Hepatocyte (in vitro differentiated cells): Measurements from ENCODE around the gene GORASP1. TPM values are rescaled to one million over a fixed set of nuclear protein-coding genes. Genes with fewer than 3 reads are reported as not detected.

ENCODE experiments used
- DNase-seq: peaks from one replicate; pipeline ENCODE4 v3.0.0-alpha.2; 2016; ENCODE audit warnings: low spot score
- H2AFZ ChIP-seq: fragments of 200-600 bp; sonication (generic); 2 replicates; pipeline ENCODE4 v1.6.0; 2016; ENCODE audit warnings: antibody characterized with exemption, mild to moderate bottlenecking
- H3K27ac ChIP-seq: fragments of 200-600 bp; sonication (generic); 2 replicates; pipeline ENCODE4 v1.5.1; 2016; ENCODE audit warnings: mild to moderate bottlenecking
- H3K27me3 ChIP-seq: fragments of 200-600 bp; sonication (generic); 2 replicates; pipeline ENCODE4 v1.6.1; 2016
- H3K36me3 ChIP-seq: fragments of 200-600 bp; sonication (generic); replicated peaks from 2 replicates; pipeline ENCODE4 v1.5.1; 2016; ENCODE audit warnings: low read depth; ENCODE audit not compliant: insufficient read depth
- H3K4me1 ChIP-seq: fragments of 200-600 bp; sonication (generic); 2 replicates; pipeline ENCODE4 v1.5.1; 2016; ENCODE audit warnings: mild to moderate bottlenecking, moderate library complexity; ENCODE audit not compliant: insufficient read depth
- H3K4me2 ChIP-seq: fragments of 200-600 bp; sonication (generic); 2 replicates; pipeline ENCODE4 v1.6.0; 2016
- H3K4me3 ChIP-seq: fragments of 200-600 bp; sonication (generic); 2 replicates; pipeline ENCODE4 v1.5.1; 2016; ENCODE audit warnings: mild to moderate bottlenecking
- H3K79me2 ChIP-seq: fragments of 200-600 bp; sonication (generic); 2 replicates; pipeline ENCODE4 v1.6.0; 2017; ENCODE audit warnings: mild to moderate bottlenecking
- H3K9me2 ChIP-seq: fragments of 200-600 bp; sonication (generic); replicated peaks from 2 replicates; pipeline ENCODE4 v1.6.0; 2017; ENCODE audit warnings: mild to moderate bottlenecking; ENCODE audit not compliant: insufficient read depth
- H3K9me3 ChIP-seq: fragments of 200-600 bp; sonication (generic); 2 replicates; pipeline ENCODE4 v1.5.1; 2016; ENCODE audit warnings: low read depth, mild to moderate bottlenecking
- H4K20me1 ChIP-seq: fragments of 200-600 bp; sonication (generic); 2 replicates; pipeline ENCODE4 v1.6.0; 2016; ENCODE audit warnings: mild to moderate bottlenecking; ENCODE audit not compliant: insufficient read depth, poor library complexity, severe bottlenecking
- EZH2 ChIP-seq: fragments of 200-600 bp; sonication (generic); IDR thresholded peaks from 2 replicates; pipeline ENCODE4 v1.6.1; 2016; ENCODE audit warnings: antibody characterized with exemption, mild to moderate bottlenecking, borderline replicate concordance
- EZH2phosphoT487 ChIP-seq: fragments of 200-600 bp; sonication (generic); IDR thresholded peaks from one replicate; pipeline ENCODE4 v1.6.1; 2018; ENCODE audit warnings: antibody characterized with exemption, mild to moderate bottlenecking, low read depth, moderate library complexity; ENCODE audit not compliant: unreplicated experiment, severe bottlenecking
- WGBS: methylation state at CpG from one replicate; pipeline ENCODE4 v1.1.6; 2016; ENCODE audit warnings: low lambda C conversion rate; ENCODE audit errors: missing lambda C conversion rate; 5-methylcytosine and 5-hydroxymethylcytosine counted together
- polyA plus RNA-seq: library from polyadenylated mRNA; unstranded; fragments of >200 nt; fragmentation: Nextera tagmentation; extraction: Ambion mirVana; gene quantifications from 2 replicates; pipeline ENCODE4 v1.2.1, GENCODE V29; 2016
- total RNA-seq: library from RNA; depleted of rRNA; stranded (reverse); fragments of >200 nt; gene quantifications from 2 replicates; pipeline ENCODE4 v1.2.3, GENCODE V29; 2014
- TF ChIP-seq, protein P1 (sequence below): fragments of 200-600 bp; sonication (generic); IDR thresholded peaks from 2 replicates; pipeline ENCODE4 v1.5.1; 2016; ENCODE audit warnings: antibody characterized with exemption, mild to moderate bottlenecking; ENCODE audit not compliant: poor library complexity

Gene GORASP1
- total and polyA plus RNA-seq, 2 experiments from 2014 or later: 48.6 to 49.0 TPM

DNA sequence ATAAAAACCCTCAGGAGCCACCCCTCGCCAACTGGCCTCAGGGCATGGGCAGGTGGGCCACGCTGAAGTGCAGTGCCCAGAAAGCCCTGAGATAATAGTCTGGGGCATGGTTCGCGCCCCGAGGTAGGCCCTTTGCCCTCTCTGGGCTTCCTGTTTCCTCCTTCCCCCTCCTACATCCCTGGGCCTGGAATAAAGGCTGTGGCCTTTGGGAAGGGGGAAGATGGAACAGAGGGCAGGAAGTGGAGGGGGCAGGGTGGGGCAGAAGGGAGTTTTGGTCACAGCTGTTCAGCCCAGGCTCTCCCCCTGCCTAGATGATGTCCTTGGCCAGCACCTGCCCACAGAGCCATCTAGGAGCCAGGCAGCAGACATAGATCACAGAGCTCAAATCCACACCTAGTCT is 34.6 kb upstream of the GORASP1 start:
- no peak for DNase-seq
- Histone ChIP-seq H3K4me1 (peaks cover 49% of the 10 kb centered on the region), H3K36me3 (peaks cover 10% of the 10 kb centered on the region)

GRCh38 chr3:39141171-39141995 is 34.0 kb upstream of the GORASP1 start:
- TF ChIP-seq EZH2phosphoT487: no peak
- no peak for TF ChIP-seq EZH2
- TF ChIP-seq, protein P1, sequence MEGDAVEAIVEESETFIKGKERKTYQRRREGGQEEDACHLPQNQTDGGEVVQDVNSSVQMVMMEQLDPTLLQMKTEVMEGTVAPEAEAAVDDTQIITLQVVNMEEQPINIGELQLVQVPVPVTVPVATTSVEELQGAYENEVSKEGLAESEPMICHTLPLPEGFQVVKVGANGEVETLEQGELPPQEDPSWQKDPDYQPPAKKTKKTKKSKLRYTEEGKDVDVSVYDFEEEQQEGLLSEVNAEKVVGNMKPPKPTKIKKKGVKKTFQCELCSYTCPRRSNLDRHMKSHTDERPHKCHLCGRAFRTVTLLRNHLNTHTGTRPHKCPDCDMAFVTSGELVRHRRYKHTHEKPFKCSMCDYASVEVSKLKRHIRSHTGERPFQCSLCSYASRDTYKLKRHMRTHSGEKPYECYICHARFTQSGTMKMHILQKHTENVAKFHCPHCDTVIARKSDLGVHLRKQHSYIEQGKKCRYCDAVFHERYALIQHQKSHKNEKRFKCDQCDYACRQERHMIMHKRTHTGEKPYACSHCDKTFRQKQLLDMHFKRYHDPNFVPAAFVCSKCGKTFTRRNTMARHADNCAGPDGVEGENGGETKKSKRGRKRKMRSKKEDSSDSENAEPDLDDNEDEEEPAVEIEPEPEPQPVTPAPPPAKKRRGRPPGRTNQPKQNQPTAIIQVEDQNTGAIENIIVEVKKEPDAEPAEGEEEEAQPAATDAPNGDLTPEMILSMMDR: no peak
- Histone ChIP-seq H3K9me3 (no peaks in the 10 kb centered on the region), H3K27ac (peak overlapping the region; percentile 57), H3K4me1 (peaks cover 43% of the 10 kb centered on the region), H3K36me3 (peaks cover 10% of the 10 kb centered on the region), H3K4me2 (peak overlapping the region; percentile 34), H3K4me3 (no peak overlapping the region), H4K20me1 (peaks cover 48% of the 10 kb centered on the region), H3K9me2 (no peaks in the 10 kb centered on the region), H3K27me3 (no peaks in the 10 kb centered on the region), H2AFZ (no peak overlapping the region), H3K79me2 (peaks cover 48% of the 10 kb centered on the region)
- peak; percentile 76 for DNase-seq
- WGBS: 66% methylated on average over 4 of the region's 4 CpGs

More for the DNA sequence above, 34.6 kb upstream of the GORASP1 start:
- peaks cover 52% of the 10 kb centered on the region for H3K79me2 ChIP-seq
- WGBS: 96% methylated on average over 5 of the region's 5 CpGs
- H4K20me1 ChIP-seq: peaks cover 54% of the 10 kb centered on the region
- no peak overlapping the region for H3K4me3 ChIP-seq
- peak overlapping the region; percentile 34 for H3K4me2 ChIP-seq
- H3K9me2 ChIP-seq: no peaks in the 10 kb centered on the region
- no peak for TF ChIP-seq EZH2phosphoT487
- TF ChIP-seq, protein P1: no peak
- no peaks in the 10 kb centered on the region for H3K9me3 ChIP-seq
- peak overlapping the region; percentile 57 for H3K27ac ChIP-seq
- no peaks in the 10 kb centered on the region for H3K27me3 ChIP-seq
- H2AFZ ChIP-seq: no peak overlapping the region

DNA sequence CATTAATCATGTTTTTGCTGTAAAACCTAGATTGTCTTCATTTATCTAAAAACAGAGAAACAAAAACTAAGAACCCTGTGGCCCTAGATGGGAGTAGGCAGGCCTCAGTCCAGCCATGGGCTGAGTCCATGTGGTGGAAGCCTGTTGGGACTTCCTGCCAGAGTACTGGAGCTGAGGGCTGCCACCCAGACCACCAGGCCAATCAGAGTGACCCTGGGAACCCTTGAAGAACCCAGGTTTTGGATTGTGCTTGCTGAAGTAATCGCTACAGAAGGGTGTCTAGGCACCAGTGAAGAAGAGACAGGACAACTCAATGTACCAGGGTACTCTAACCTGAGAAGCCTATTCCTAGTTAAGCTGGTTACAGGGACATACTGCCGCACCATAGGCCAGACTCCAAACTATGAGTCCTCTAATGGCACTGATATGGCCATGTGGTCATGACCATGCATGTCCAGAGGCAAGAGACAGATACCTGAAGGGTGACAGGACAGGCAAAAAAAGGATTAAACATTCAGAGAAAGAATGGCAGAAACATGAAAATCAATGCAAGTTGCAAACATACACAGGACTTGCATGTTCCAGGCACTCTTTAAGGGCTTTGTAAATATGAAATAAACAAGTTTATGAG is 33.0 kb upstream of the GORASP1 start:
- Histone ChIP-seq H3K36me3 (peaks cover 4% of the 10 kb centered on the region), H4K20me1 (peaks cover 38% of the 10 kb centered on the region)
- no peak for TF ChIP-seq EZH2
- no peak for TF ChIP-seq EZH2phosphoT487
- TF ChIP-seq, protein P1: no peak

More for the DNA sequence above, 33.0 kb upstream of the GORASP1 start:
- H3K4me3 ChIP-seq: no peak overlapping the region
- H3K27me3 ChIP-seq: no peaks in the 10 kb centered on the region
- H2AFZ ChIP-seq: no peak overlapping the region
- peak overlapping the region; percentile 34 for H3K4me2 ChIP-seq
- H3K27ac ChIP-seq: peak overlapping the region; percentile 17
- H3K9me2 ChIP-seq: no peaks in the 10 kb centered on the region
- no peak for DNase-seq
- peaks cover 38% of the 10 kb centered on the region for H3K4me1 ChIP-seq
- no peaks in the 10 kb centered on the region for H3K9me3 ChIP-seq
- WGBS: 98% methylated on average over 2 of the region's 2 CpGs
- H3K79me2 ChIP-seq: peaks cover 39% of the 10 kb centered on the region
